HPDE6-E6E7 (cell line): Measurements from ENCODE around the gene MBL2.

Experiments
- DNase-seq: peaks from one replicate; pipeline ENCODE4 v3.0.0; 2011; ENCODE audit warnings: missing footprints; ENCODE audit errors: extremely low spot score

The MBL2 gene

DNA sequence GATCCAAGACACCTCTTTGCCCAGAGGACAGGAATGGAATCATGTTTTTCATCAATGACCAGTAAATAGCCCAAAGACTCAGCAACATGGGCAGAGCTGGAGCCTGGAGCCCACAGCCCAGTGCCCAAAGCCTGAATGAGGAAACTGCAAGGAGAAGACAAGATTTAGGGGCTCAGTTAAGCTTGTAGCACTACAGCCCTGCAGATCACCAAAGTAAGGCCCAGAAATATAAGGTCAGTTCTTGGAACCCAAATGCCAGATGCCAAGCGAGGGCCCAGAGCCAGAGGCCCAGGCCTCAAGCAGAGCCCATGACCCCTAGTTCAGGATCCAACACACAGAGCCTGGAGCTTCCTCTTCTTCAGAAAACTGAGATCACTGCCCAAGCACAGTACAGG lies 32.4 kb downstream of the MBL2 start:
- no peak for DNase-seq

DNA sequence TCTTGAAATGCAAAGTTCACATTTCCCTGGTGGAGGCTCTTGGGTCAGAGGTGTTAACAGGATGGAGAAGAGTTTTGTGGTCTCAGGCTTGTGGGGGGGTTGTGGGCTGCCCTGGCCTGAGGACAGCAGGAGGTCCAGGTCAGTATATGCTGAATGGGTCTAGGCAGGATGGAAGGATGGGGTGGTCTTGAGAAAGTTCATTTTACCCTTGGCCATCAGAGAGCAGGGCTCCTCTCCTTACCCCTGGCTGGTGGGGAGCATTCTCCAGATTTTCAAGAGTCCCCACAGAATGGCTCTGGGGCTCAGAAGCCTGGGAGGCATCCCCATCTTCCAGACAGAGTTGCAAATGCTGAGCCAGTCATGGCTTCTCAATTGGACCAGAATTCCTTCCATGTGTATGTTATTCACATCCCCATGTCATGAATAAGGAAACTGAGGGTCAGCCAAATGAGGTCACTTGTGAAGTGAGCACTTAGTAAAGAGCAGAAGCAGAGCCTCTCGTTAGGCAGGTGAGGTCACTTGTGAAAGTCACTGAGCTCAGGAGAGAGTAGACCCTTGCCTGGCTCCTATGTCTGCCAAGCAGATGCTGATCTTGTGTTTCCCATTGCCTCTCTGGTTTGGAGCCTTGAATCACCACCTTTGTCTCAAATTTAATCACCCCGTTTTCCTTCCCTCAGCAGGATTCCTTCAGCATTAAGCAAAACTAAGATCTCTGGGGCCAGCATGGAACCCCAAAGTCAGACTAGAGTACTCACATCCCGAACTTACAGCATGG lies 33.0 kb downstream of the MBL2 start:
- no peak for DNase-seq

DNA sequence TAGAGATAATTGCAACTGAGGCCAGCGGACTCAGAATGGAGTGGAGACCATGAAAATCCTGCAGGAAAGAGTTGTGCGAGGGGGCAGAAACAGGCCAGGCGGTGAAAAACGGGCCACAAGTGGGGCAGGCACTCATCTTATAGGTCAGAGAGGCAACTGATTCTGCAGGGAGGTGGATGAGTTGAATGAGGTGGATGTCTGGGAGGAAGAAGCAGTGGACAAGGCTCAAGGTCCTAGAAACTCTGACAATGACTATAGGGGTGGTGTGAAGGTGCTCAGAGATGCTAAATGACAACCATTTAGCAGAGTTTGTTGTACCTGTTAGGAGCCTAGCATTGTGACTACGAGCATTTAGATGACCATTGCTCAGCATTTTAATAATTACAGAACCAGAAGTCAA lies 33.6 kb downstream of the MBL2 start:
- DNase-seq: no peak

DNA sequence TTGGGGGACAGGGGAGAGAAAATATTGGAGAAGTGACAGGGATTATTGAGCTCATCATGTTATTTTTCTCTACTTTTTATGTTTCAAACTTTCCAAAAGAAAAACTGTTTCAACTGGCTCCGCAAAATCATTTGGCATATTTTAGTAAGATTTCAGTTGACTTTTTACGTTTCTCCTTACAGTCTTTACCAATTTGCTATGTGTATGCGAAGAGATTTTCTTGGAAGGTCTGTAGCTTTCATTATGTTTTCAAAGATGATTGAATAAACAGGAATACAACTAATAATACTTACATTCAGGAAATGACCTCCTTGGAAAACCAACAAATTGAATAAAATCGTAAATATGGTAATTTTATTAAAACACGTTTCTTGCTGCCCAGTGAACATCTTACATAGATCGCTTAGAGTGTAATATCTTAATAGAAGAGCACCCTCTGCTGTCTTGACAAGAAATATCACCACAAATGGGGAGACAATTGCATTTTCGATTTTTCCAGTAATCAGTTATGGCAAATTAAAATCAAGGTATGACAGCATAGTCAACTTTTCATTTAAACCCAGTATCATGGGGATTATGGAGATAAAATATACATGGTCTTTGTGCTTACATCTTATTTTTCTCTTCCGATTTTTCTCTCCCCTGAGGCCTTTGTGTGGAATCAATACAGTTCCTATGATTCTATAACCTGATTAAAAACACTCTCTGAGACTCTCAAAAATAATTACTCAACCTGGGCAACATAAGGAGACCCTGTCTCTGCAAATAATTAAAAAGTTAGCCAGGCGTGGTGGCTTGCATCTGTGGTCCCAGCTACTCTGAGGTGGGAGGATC lies 43.1 kb downstream of the MBL2 start:
- DNase-seq: peak; percentile 25

DNA sequence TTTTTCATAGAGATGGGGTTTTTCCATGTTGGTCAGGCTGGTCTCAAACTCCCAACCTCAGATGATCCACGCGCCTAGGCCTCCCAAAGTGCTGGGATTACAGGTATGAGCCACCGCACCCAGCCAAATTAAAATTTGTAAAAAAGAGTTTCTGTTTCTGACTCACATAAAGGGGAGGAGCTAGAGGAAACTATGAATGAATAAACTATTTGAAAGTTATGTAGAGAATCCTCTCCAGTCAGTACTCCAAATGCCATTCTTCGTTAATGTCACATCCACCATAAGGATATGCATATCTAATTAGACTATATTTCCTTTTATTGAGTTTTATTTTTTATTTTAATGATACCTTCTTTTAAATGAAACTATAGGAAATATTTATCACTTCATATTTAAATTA lies 52.6 kb downstream of the MBL2 start:
- no peak for DNase-seq
